ENCODE data around the gene FNTB. TPM values are rescaled to one million over a fixed set of nuclear protein-coding genes. Genes with fewer than 3 reads are reported as not detected.

Gene FNTB
- total and polyA plus RNA-seq, 9 of the 15 experiments (the other 6 are each of a cell fraction or from before 2014, with no cell fraction given), result 6.9 to 23.2 (median 12.2) TPM

GRCh38 chr14:65044596-65044959 is 57.9 kb downstream of the FNTB start (continued):
- TF ChIP-seq ETV6 (IDR thresholded peaks at IDR 0.05; ENCODE audit: borderline replicate concordance in 1 of 2, low read depth in 2 of 2, low read length in 1 of 2) (0 out of 4 replicates have a peak, but pooled peaks of 1 of the 2 experiments have one; percentile 36), ETV6 (CRISPR knock-in tag; IDR thresholded peaks at IDR 0.05; ENCODE audit: borderline replicate concordance) (no peak), TCF7L2 (IDR thresholded peaks at IDR 0.05; ENCODE audit: low read depth, low read length) (no peak), SMAD4 (CRISPR knock-in tag; conservative IDR thresholded peaks at IDR 0.05) (peak; percentile 77), DMBX1 (CRISPR knock-in tag; IDR thresholded peaks at IDR 0.05; ENCODE audit: borderline replicate concordance) (peak; percentile 81), UBTF (IDR thresholded peaks at IDR 0.05; ENCODE audit: borderline replicate concordance in 1 of 2, low read depth in 2 of 2, low read length in 2 of 2) (peak in 1 of 2 experiments; percentile 59; a peak in 1 of 4 replicates), ZNF175 (CRISPR knock-in tag; IDR thresholded peaks at IDR 0.05; ENCODE audit: low read depth) (peak; percentile 52; the same call in 1 of the 2 replicates), GABPA (tag; conservative IDR thresholded peaks at IDR 0.05; ENCODE audit: low read depth) (peak; percentile 46; the same call in 1 of the 2 replicates), MGA (IDR thresholded peaks at IDR 0.05) (0 out of 2 replicates have a peak, but pooled peaks have one; percentile 40), ETS1 (conservative IDR thresholded peaks at IDR 0.05; ENCODE audit: control insufficient read depth, low read depth, low read length) (peak; percentile 62; the same call in 1 of the 2 replicates), DDX20 (tag; IDR thresholded peaks at IDR 0.05; ENCODE audit: low read depth) (no peak), RBM17 (IDR thresholded peaks at IDR 0.05; ENCODE audit: borderline replicate concordance, low read depth, low read length) (no peak)

All from K562 (cell line).